ENCODE measurements around the gene MLPH. TPM values are rescaled to one million over a fixed set of nuclear protein-coding genes. Genes with fewer than 3 reads are reported as not detected.

The MLPH gene
- total RNA-seq, 1 donor from 2014 or later: 91.0 TPM

DNA sequence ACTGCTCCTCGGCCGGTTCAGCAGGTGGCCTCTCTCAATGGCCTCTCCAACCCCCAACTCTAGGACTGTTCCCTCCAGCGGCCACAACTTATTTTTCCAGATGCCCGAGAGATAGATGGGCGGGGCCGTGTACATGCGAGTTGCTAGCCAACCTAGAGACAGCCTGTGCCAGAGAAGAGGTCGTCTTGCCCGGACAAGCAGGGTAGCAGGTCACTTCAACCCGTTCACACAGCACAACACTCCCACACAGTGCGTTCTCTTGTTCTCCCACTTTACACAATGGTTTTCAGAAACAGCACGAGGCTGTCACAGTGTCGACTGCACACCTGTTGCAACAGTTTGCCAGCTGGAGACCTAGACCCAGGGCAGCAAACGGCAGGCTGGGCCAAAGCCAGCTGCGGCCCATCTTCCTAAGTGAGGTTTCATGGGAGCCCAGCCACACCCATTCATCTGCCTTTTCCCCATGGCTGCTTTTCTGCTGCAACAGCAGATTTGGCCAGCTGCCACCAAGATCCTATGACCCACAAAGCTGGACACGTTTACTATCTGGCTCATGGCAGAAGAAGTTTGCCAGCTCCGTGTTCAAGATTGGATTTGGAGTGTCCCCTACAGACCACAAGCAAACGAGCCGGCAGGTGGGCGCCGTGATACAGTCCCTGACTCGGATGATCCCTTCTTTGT, 72.0 kb downstream of the MLPH start:
- peaks cover 3 to 13% of the 10 kb centered on the region in 2 donors for H3K9me3 ChIP-seq
- no peaks in the 10 kb centered on the region for H3K36me3 ChIP-seq
- TF ChIP-seq, protein P1, sequence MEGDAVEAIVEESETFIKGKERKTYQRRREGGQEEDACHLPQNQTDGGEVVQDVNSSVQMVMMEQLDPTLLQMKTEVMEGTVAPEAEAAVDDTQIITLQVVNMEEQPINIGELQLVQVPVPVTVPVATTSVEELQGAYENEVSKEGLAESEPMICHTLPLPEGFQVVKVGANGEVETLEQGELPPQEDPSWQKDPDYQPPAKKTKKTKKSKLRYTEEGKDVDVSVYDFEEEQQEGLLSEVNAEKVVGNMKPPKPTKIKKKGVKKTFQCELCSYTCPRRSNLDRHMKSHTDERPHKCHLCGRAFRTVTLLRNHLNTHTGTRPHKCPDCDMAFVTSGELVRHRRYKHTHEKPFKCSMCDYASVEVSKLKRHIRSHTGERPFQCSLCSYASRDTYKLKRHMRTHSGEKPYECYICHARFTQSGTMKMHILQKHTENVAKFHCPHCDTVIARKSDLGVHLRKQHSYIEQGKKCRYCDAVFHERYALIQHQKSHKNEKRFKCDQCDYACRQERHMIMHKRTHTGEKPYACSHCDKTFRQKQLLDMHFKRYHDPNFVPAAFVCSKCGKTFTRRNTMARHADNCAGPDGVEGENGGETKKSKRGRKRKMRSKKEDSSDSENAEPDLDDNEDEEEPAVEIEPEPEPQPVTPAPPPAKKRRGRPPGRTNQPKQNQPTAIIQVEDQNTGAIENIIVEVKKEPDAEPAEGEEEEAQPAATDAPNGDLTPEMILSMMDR (IDR thresholded peaks at IDR 0.05): no peak
- no peak overlapping the region for H3K4me3 ChIP-seq
- H3K27ac ChIP-seq: no peak overlapping the region
- no peaks in the 10 kb centered on the region for H3K27me3 ChIP-seq
- peak in 1 of 2 donors; percentile 84 for DNase-seq (ENCODE audit: low spot score in 2 of 2)
- H3K4me1 ChIP-seq: no peaks in the 10 kb centered on the region
- intact Hi-C loops (cut with DNase I): no loop called here

- intact Hi-C loops (cut with DNase I): no loop called here
- no peak for DNase-seq (ENCODE audit: low spot score in 2 of 2)
- TF ChIP-seq, protein P1 (IDR thresholded peaks at IDR 0.05): no peak
Observed at GRCh38 chr2:237561221-237561620, 74.2 kb downstream of the MLPH start.

DNA sequence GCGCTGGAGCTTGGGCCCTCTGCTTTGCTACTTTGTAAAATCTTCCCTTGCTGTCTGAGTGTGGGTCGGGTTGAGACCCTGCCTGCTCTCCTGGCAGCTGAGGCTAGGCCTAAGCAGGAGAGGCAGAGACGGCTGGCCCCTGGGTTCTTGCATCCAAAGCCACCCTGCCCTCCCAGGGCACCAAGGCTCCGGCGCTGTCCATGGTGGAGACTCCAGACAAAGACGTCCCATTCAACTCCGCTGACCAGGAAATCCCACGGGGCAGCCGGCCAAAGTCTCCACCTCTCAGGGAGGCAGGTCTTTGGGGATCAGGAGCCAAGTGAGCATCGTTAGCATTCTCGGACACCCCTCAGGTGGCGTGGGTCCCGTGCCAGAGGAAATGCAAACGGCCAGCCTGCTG, 76.8 kb downstream of the MLPH start:
- Histone ChIP-seq H3K4me1 (no peaks in the 10 kb centered on the region), H3K4me3 (no peak overlapping the region), H3K27ac (no peak overlapping the region), H3K9me3 (no peaks in the 10 kb centered on the region), H3K27me3 (no peaks in the 10 kb centered on the region), H3K36me3 (no peaks in the 10 kb centered on the region)
- TF ChIP-seq, protein P1 (IDR thresholded peaks at IDR 0.05): no peak
- intact Hi-C loops (cut with DNase I): no loop called here
- no peak for DNase-seq (ENCODE audit: low spot score in 2 of 2)

More at GRCh38 chr2:237561221-237561620, 74.2 kb downstream of the MLPH start:
- Histone ChIP-seq H3K9me3 (no peaks in the 10 kb centered on the region), H3K27ac (no peak overlapping the region), H3K4me3 (no peak overlapping the region), H3K36me3 (no peaks in the 10 kb centered on the region), H3K27me3 (no peaks in the 10 kb centered on the region), H3K4me1 (no peaks in the 10 kb centered on the region)

DNA sequence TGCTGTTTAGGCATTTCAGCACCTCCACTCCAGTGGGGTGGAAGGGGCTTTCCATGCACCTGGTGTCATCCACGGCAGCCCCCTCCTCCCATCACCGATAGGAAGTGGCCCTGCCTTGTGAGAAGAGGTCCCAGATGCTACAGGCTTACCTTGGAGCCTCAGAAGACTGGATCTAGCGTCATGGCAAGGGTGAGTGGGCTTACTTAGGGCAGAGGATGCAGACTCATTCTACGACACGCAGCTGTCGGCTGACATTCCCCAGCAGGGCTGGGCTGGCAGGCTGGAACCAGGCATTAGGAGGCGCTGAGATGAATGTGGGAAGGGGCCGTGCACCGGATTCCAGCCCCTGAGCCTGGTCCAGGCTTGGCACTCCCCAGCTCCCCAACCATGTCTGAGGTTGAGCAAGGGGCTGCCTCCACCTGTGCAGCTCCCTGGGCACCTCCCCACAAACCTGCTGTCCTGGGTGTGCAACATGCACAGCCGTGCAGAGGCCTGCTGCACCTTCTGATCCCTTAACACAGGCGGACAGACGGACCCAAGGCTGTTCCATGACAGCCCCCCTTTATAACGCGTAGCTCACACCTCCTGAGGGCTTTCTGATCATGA, 77.6 kb downstream of the MLPH start:
- intact Hi-C loops (cut with DNase I): no loop called here
- H3K27me3 ChIP-seq: no peaks in the 10 kb centered on the region

GRCh38 chr2:237565974-237566373, 78.9 kb downstream of the MLPH start:
- H3K4me1 ChIP-seq: no peaks in the 10 kb centered on the region
- no peaks in the 10 kb centered on the region for H3K27me3 ChIP-seq
- no peaks in the 10 kb centered on the region for H3K36me3 ChIP-seq
- intact Hi-C loops (cut with DNase I): no loop called here
- DNase-seq (ENCODE audit: low spot score in 2 of 2): no peak
- no peaks in the 10 kb centered on the region for H3K9me3 ChIP-seq
- TF ChIP-seq, protein P1 (IDR thresholded peaks at IDR 0.05): no peak
- no peak overlapping the region for H3K4me3 ChIP-seq
- no peak overlapping the region for H3K27ac ChIP-seq

More for the DNA sequence above, 77.6 kb downstream of the MLPH start:
- no peak overlapping the region for H3K27ac ChIP-seq
- TF ChIP-seq, protein P1 (IDR thresholded peaks at IDR 0.05): no peak
- H3K9me3 ChIP-seq: no peaks in the 10 kb centered on the region
- no peak for DNase-seq (ENCODE audit: low spot score in 2 of 2)
- no peaks in the 10 kb centered on the region for H3K4me1 ChIP-seq
- H3K36me3 ChIP-seq: no peaks in the 10 kb centered on the region
- no peak overlapping the region for H3K4me3 ChIP-seq

All from ascending aorta (tissue), 2 donors.